HG02678 (cell line): ENCODE results near the gene IZUMO3.
"Not testable (repeated sequence)": the region's sequence is repeated elsewhere in the genome, so short reads cannot be mapped to it uniquely, and the experiment has no call there.

Experiments
- ATAC-seq: cut with Tn5 transposase; IDR thresholded peaks from one replicate; pipeline ENCODE4 v1.9.1; 2021; ENCODE audit warnings: mild to moderate bottlenecking, moderate library complexity; ENCODE audit not compliant: unreplicated experiment

IZUMO3 gene, protein sequence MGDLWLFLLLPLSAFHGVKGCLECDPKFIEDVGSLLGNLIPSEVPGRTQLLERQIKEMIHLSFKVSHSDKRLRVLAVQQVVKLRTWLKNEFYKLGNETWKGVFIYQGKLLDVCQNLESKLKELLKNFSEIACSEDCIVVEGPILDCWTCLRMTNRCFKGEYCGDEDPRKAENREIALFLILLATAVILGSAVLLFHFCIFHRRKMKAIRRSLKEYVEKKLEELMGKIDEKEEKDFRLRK

GRCh38 chr9:24545847-24546522, at the start of gene IZUMO3:
TSS of gene IZUMO3 (minus strand) at chr9:24545897. CDS start at chr9:24545649, 248 bp downstream.
- ATAC-seq = no peak

DNA sequence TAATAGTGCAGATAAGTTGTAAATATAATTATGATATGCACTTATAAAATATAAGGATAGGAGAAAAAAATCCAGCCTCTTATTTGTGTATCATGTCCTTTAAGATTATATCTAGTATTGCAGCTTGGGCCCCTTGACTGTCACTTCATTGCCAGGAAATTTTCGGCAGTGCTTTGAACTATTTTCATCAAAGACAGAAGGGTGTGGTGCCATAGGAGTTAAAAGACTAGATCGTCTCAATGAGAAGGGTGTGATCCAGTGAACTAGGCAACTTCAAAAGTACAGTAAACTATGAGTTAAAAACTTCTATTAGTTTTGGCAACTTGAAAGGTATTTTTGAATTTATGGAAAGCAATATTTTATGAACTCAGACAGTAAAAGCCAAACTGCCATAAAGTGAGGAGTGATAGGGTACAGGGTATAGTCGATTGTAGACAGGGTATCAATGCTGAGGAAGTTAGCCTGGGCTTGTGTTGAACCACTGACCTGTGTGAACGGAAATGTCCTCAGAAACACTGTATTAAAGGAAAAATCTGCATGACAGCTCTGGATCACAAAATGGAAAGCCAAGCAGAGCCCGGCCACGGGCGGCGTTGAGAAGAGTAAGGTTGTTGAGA, 48.6 kb upstream of the IZUMO3 start:
- ATAC-seq = no peak

DNA sequence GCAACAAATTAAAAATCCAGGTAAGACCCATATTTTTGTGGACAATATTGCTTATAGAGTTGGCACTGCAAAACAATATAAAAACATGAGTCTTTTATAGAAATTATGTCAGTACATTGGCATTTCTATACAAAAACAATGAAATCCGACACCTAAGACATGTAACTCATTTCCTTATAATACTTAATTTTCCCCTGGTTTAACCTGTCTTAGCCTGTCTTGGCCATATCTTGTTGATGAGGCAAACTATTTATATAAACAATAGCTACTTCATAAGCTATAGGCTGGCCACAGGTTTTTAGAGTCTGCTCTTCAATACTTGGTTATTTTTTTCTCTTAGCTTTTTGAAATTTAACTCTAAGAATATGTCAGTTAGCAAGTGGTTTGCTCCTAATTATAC, 44.7 kb upstream of the IZUMO3 start:
- no peak for ATAC-seq

- ATAC-seq = no peak
Observed at GRCh38 chr9:24587883-24588282, 42.2 kb upstream of the IZUMO3 start.

DNA sequence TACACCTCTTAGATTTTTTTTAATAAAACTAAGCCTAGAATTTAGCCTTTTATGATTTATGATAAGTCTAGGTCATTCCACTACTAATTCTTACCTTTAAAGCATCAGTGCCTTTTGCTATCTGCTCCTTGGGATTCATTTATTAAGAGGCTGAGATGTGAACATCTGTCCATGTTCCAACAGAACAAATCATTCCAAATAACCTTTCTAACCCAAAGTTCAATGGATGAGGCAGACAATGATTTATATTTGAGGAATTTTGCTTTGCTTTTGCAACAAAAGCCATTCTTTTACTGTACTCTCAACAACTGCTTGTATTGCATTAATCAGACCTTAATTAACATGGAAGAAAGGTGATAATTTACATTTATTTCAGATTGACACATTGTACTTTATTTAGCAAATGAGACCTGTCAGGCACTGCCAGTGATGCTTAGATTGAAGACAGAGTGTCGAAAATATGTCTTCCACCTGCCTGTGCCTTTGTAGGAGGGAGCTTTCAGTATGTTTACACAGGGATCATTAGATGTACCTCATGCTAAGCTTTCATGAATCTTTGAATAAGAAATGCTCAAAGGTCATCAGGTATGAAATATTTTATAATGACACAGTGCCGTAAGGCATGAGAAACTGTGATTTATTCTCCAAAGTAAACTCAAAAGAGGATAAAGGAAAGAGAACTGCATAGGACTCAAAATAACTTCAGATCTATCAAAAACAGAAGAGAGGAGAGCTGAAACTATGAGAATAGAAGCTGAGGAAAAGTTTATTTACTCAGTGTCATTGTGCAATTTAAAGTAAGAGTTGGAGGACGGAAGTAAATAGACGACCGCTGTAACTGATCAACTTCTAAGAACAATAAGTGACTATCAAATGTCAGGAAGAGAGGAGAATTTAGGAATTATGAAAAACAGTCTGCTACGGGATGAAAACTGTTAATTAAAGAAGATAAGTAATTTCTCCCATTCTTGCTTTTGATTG, 36.7 kb upstream of the IZUMO3 start:
- ATAC-seq = no peak

DNA sequence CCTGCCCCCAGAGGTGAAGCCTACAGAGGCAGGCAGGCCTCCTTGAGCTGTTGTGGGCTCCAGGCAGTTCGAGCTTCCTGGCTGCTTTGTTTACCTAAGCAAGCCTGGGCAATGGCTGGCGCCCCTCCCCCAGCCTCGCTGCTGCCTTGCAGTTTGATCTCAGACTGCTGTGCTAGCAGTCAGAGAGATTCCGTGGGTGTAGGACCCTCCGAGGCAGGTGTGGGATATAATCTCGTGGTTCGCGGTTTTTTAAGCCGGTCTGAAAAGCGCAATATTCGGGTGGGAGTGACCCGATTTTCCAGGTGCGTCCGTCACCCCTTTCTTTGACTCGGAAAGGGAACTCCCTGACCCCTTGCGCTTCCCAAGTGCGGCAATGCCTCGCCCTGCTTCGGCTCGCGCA, 34.3 kb upstream of the IZUMO3 start:
- not testable (repeated sequence) for ATAC-seq

GRCh38 chr9:24572406-24572805, 26.7 kb upstream of the IZUMO3 start:
- ATAC-seq = no peak

DNA sequence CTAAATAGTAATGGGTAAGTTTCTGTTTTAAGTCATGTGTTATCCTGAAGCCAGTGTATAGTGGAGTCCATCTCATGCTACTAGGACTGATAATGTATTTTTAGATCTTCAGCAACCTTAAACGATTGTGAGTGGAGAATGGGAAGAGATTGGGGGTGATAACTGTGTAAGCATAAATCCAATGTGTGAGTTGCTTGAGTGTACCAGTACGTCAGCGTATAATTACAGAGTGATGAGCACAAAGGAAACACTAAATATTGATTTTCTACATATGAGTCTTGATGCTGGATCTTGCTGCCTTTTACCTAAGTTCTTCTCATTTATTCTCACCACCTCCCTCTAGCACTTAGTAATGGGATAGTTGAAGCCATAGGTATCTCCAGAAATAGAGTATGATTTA, 16.3 kb upstream of the IZUMO3 start:
- no peak for ATAC-seq

- no peak for ATAC-seq
Observed at GRCh38 chr9:24553183-24553552, 7.5 kb upstream of the IZUMO3 start.

GRCh38 chr9:24552526-24553182, 7.0 kb upstream of the IZUMO3 start:
- ATAC-seq = no peak

DNA sequence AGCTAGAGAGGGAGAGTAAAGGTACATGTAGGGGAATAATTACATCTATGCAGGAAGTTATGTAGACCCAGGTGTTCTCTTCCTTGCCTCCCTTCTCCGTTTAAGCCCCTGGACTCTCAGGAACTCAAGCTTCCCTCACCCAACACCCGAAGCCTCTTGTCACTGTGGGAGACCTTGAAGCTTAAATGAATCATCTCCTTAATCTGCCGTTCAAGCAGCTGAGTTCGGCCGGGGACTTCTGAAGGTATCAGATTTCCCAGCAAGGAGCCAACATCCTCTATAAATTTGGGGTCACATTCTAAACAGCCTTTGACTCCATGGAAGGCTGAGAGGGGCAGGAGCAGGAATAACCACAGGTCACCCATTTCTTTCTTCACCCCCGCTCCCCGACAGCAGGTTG, 412 bp downstream of the IZUMO3 start:
- ATAC-seq = no peak

GRCh38 chr9:24518545-24518944, 27.2 kb downstream of the IZUMO3 start:
- ATAC-seq = no peak

DNA sequence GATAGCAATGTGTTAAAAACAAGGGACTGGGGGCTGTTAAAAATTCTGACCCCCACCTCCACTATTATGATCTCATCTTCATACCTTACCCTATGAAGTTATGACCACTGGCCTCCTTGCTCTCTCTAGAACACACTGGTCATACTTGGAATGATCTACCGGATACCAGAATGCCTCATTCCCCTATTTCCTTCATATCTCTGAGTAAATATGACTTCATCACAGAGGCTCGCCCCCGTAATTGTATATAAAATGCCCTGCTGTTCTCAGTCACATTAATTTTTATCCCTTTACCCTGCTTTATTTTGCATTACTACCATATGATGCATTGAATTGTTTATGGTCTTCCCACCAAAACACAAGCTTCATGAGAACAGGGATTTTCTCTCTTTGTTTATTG, 29.2 kb downstream of the IZUMO3 start:
- no peak for ATAC-seq

GRCh38 chr9:24509850-24510249, 35.8 kb downstream of the IZUMO3 start:
- ATAC-seq = no peak

DNA sequence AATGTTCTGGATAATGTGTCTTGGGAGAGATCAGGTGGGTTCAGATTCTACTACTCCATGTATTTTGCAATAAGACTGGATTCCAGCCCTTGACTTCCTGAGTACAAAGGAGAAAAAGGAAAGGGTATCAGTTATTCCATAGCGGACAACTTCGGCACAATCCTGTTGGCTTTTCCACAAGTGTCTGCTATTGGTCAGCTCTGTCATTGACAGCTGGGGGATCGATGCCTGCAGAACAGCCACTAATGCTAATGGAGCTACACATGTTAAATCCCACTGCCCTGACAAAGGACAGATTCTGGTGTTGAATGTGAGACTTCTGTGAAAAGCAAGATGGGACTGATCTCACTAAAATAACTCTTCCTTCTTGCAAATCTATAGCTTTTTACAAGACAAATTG, 41.2 kb downstream of the IZUMO3 start:
- ATAC-seq = no peak

GRCh38 chr9:24502206-24502937, 43.3 kb downstream of the IZUMO3 start:
- no peak for ATAC-seq

GRCh38 chr9:24500761-24501160, 44.9 kb downstream of the IZUMO3 start:
- no peak for ATAC-seq

GRCh38 chr9:24498632-24499031, 47.1 kb downstream of the IZUMO3 start:
- ATAC-seq = no peak

DNA sequence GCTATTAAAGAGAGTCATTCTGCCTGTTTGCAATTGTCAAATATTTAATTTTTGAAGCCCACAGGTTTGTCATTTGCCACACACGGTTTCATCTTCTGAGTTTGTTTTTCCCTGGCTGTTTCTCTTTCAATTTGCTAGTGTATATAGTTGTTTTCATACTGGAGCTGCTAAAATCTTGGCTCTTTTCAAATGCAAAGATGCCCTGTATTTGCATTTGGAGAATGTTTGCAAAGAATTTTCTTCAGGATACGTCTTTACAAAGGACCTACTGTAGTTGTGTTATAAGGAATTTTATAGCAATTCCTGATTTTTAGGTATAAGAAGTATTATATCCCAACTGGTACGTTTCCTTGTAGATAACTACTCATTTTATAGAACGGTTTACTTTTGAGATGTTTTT, 48.0 kb downstream of the IZUMO3 start:
- ATAC-seq = no peak
